PC-9 (cell line): ENCODE results near the gene ZBTB37. TPM values are rescaled to one million over a fixed set of nuclear protein-coding genes. Genes with fewer than 3 reads are reported as not detected.
A peak's percentile ranks its signal among the peaks of the same experiment; 100 is the strongest.

Experiments used
- Bru-seq: library from RNA; stranded (reverse); fragments of 400-500 nt; gene quantifications from one replicate; lab custom pipeline; 2021; lab: Mats Ljungman, UMichigan
- BruChase-seq, 2 experiments: library from RNA; stranded (reverse); fragments of 400-500 nt; gene quantifications; one replicate each; lab custom pipeline; 2021; lab: Mats Ljungman, UMichigan
- BruUV-seq: library from RNA; stranded (reverse); fragments of 400-500 nt; replicated peaks from 2 replicates; lab custom pipeline; 2021; lab: Mats Ljungman, UMichigan
- CTCF ChIA-PET: fragments of 300-600 bp; sonication (Branson Sonifier 250); formaldehyde crosslinking; loops from one replicate; lab custom pipeline; 2022; ENCODE audit warnings: antibody characterized with exemption; lab: Charles Lee
- POLR2A ChIA-PET: fragments of 300-600 bp; sonication (Branson Sonifier 250); formaldehyde crosslinking; loops from one replicate; lab custom pipeline; 2022; ENCODE audit warnings: antibody characterized with exemption; ENCODE audit not compliant: unreplicated experiment; lab: Charles Lee
- DNase-seq, 2 experiments: peaks; one replicate each; pipeline versions ENCODE4 v3.0.0 to v3.0.0-alpha.2; 2015 to 2022; ENCODE audit warnings: mixed read lengths in 1 of 2
- H2AFZ ChIP-seq: fragments of 200-600 bp; sonication (generic); 2 replicates; pipeline ENCODE4 v1.8.1; 2017; ENCODE audit warnings: antibody characterized with exemption
- H3F3A ChIP-seq: fragments of 200-600 bp; sonication (generic); 2 replicates; pipeline ENCODE4 v1.8.1; 2017; ENCODE audit warnings: antibody characterized with exemption, mild to moderate bottlenecking, low read depth; ENCODE audit not compliant: insufficient read depth
- H3K27ac ChIP-seq: fragments of 200-600 bp; sonication (generic); 2 replicates; pipeline ENCODE4 v1.6.1; 2016; ENCODE audit warnings: mixed run types
- H3K27me3 ChIP-seq: fragments of 200-600 bp; sonication (generic); 2 replicates; pipeline ENCODE4 v1.6.1; 2016; ENCODE audit warnings: low read depth, mixed run types; ENCODE audit not compliant: insufficient read depth
- H3K36me3 ChIP-seq: fragments of 200-600 bp; sonication (generic); 2 replicates; pipeline ENCODE4 v1.6.1; 2016; ENCODE audit warnings: low read depth, mixed run types
- H3K4me1 ChIP-seq: fragments of 200-600 bp; sonication (generic); replicated peaks from 2 replicates; pipeline ENCODE4 v1.6.1; 2016; ENCODE audit warnings: mixed run types; ENCODE audit not compliant: insufficient read depth
- H3K4me2 ChIP-seq: fragments of 200-600 bp; sonication (generic); 2 replicates; pipeline ENCODE4 v1.6.1; 2017; ENCODE audit warnings: mixed run types
- H3K4me3 ChIP-seq: fragments of 200-600 bp; sonication (generic); 2 replicates; pipeline ENCODE4 v1.6.1; 2016; ENCODE audit warnings: mixed run types
- H3K79me2 ChIP-seq: fragments of 200-600 bp; sonication (generic); 2 replicates; pipeline ENCODE4 v1.6.1; 2017; ENCODE audit warnings: low read depth, mixed run types
- H3K9me2 ChIP-seq: fragments of 200-600 bp; sonication (generic); 2 replicates; pipeline ENCODE4 v1.8.1; 2017; ENCODE audit warnings: mild to moderate bottlenecking; ENCODE audit not compliant: insufficient read depth
- H3K9me3 ChIP-seq: fragments of 200-600 bp; sonication (generic); 2 replicates; pipeline ENCODE4 v1.8.1; 2016; ENCODE audit warnings: low read depth; ENCODE audit not compliant: insufficient read depth
- H4K20me1 ChIP-seq: fragments of 200-600 bp; sonication (generic); 2 replicates; pipeline ENCODE4 v1.8.1; 2017; ENCODE audit not compliant: insufficient read depth
- EZH2 ChIP-seq: fragments of 200-600 bp; sonication (generic); IDR thresholded peaks from 2 replicates; pipeline ENCODE4 v1.8.0; 2017; ENCODE audit warnings: antibody characterized with exemption, low read depth
- intact Hi-C: fragments of 100-400 bp; cut with micrococcal nuclease; formaldehyde crosslinking; loops from one replicate; pipeline ENCODE4 v1.10.0; 2022; ENCODE audit not compliant: unreplicated experiment
- long read RNA-seq: library from polyadenylated mRNA; stranded (forward); transcript quantifications from one replicate; pipeline ENCODE4 v2.0.0, GENCODE V29; 2022
- total RNA-seq: library from RNA; stranded (reverse); gene quantifications from 2 replicates; pipeline ENCODE4 v1.2.3, GENCODE V29; 2021
- TF ChIP-seq, protein P1 (sequence below): fragments of 200-600 bp; sonication (generic); conservative IDR thresholded peaks from 2 replicates; pipeline ENCODE4 v1.6.1; 2017; ENCODE audit warnings: mixed run types, antibody characterized with exemption, mild to moderate bottlenecking, moderate library complexity

ZBTB37 gene, protein sequence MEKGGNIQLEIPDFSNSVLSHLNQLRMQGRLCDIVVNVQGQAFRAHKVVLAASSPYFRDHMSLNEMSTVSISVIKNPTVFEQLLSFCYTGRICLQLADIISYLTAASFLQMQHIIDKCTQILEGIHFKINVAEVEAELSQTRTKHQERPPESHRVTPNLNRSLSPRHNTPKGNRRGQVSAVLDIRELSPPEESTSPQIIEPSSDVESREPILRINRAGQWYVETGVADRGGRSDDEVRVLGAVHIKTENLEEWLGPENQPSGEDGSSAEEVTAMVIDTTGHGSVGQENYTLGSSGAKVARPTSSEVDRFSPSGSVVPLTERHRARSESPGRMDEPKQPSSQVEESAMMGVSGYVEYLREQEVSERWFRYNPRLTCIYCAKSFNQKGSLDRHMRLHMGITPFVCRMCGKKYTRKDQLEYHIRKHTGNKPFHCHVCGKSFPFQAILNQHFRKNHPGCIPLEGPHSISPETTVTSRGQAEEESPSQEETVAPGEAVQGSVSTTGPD
- total RNA-seq (7.4 and 8.3 TPM in 2 replicates), Bru-seq, nascent RNA (percentile 58 among the genes with signal in this experiment), BruChase-seq, experiment 1, labeled RNA remaining after a 2-hour chase (percentile 77 among the genes with signal in this experiment), BruChase-seq, experiment 2, labeled RNA remaining after a 6-hour chase (percentile 77 among the genes with signal in this experiment)
- long read RNA-seq, partial matches to known transcripts = 0 of 1 reads
- long read RNA-seq, other reads (novel, unspliced or antisense) = 1 of 1 reads

DNA sequence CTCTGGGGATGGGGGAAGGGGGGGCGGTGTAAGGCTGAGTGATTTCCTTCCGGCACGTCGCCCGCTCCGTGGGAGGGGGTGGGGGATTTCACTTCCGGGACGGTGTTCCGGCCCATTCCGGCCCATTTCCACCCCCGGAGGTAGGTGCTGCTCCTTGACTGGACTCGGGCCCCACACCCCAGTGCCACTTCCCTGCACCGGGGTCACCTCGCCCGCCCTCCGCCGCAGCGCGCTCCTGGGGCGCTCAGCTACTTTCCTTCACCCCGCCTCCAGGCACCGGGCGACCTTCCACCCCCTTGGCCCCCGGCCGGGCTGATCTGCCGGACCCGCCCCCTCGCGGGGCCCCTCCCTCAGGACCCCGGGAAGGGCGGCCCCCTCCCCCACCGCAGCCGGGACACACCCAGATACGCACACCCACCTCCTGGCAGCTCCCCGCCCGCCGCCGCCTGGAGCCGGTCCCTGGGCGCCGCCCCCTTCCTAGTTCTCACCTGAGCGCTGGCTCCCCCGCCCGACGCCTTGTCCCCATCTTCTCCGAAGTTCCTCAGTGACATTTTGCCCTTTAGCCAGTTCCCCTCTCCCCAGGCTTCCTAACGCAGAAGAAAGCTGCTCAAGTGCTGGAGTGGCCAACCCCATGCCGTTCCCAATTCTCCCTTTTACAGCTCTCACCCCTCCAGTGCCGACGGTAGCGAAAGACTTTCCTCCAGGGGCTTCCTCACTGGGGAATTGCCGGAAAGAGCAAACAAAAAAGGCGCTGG, at the start of gene ZBTB37:
ZBTB37 (plus strand) TSS at position 115 of the 755 bp plus-strand sequence. CDS start 1,846 bp downstream, outside the sequence.
- peaks cover 37% of the 10 kb centered on the region for H3K4me1 ChIP-seq
- peak within 1 kb of the TSS; percentile 95 for H3K4me3 ChIP-seq
- ChIA-PET POLR2A (interaction anchor here (0.5 to 1.0 kb wide), 11 partner anchors 20 to 1122 kb away, joined by 3 to 5 read pairs (median 3); partner anchors contain the start of genes KLHL20 and RC3H1), CTCF (interaction anchor here (0.6 kb wide), 1 partner anchor 155 kb away, joined by 7 read pairs; no protein-coding TSS in a partner anchor)
- peaks cover 37% of the 10 kb centered on the region for H4K20me1 ChIP-seq
- no peaks in the 10 kb centered on the region for H3K27me3 ChIP-seq
- H3F3A ChIP-seq = peaks cover 46% of the 10 kb centered on the region
- no peaks in the 10 kb centered on the region for H3K9me2 ChIP-seq
- peak; percentile 79 to 99 for DNase-seq
- H3K79me2 ChIP-seq = peaks cover 34% of the 10 kb centered on the region
- H3K27ac ChIP-seq = peak within 1 kb of the TSS; percentile 91
- intact Hi-C loops = loop anchor here (1.0 to 10.0 kb wide), 10 partner anchors 44 to 1334 kb away; partner anchors contain the start of genes CACYBP, CENPL, DARS2 and KLHL20
- H3K4me2 ChIP-seq = peak within 1 kb of the TSS; percentile 96
- TF ChIP-seq EZH2 = no peak
- TF ChIP-seq, protein P1, sequence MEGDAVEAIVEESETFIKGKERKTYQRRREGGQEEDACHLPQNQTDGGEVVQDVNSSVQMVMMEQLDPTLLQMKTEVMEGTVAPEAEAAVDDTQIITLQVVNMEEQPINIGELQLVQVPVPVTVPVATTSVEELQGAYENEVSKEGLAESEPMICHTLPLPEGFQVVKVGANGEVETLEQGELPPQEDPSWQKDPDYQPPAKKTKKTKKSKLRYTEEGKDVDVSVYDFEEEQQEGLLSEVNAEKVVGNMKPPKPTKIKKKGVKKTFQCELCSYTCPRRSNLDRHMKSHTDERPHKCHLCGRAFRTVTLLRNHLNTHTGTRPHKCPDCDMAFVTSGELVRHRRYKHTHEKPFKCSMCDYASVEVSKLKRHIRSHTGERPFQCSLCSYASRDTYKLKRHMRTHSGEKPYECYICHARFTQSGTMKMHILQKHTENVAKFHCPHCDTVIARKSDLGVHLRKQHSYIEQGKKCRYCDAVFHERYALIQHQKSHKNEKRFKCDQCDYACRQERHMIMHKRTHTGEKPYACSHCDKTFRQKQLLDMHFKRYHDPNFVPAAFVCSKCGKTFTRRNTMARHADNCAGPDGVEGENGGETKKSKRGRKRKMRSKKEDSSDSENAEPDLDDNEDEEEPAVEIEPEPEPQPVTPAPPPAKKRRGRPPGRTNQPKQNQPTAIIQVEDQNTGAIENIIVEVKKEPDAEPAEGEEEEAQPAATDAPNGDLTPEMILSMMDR = no peak; the same call in 1 of the 2 replicates
- H3K9me3 ChIP-seq = no peaks in the 10 kb centered on the region
- BruUV-seq = TSS peak; percentile 54
- peaks cover 42% of the 10 kb centered on the region for H3K36me3 ChIP-seq
- H2AFZ ChIP-seq = peak within 1 kb of the TSS; percentile 79

DNA sequence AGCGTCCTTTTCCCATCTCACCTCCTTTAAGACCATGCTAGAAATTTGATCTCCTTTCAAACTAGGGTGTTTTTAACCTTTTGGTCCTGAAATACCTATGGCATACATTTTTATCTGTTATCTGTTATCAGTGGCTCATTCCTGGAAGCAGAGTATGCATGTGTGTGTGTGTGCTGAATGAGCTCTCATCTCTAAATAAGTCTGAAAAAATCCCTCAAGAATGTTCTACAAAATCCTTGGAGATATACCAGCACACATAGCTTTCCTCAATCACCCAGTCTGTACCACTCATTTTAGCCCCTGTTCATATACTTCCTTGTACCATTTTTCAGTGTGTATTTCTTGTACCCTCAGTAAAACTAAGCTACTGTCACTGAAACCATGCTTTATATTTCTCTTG, 49.7 kb upstream of the ZBTB37 start:
- H3K9me3 ChIP-seq = no peaks in the 10 kb centered on the region
- peaks cover 85% of the 10 kb centered on the region for H3K79me2 ChIP-seq
- DNase-seq = no peak
- H2AFZ ChIP-seq = no peak overlapping the region
- H4K20me1 ChIP-seq = no peaks in the 10 kb centered on the region
- peaks cover 17% of the 10 kb centered on the region for H3K4me1 ChIP-seq
- H3F3A ChIP-seq = no peaks in the 10 kb centered on the region
- peaks cover 3% of the 10 kb centered on the region; the same call in 1 of the 2 replicates for H3K36me3 ChIP-seq
- no peak overlapping the region for H3K27ac ChIP-seq
- intact Hi-C loops = no loop called here
- no peaks in the 10 kb centered on the region for H3K27me3 ChIP-seq
- no peak overlapping the region for H3K4me2 ChIP-seq
- CTCF ChIA-PET = no interaction called here
- TF ChIP-seq, protein P1 = no peak
- BruUV-seq = no TSS peak
- no peak overlapping the region for H3K4me3 ChIP-seq
- no peaks in the 10 kb centered on the region for H3K9me2 ChIP-seq
- POLR2A ChIA-PET = no interaction called here
